Endothelial cell of umbilical vein (primary cell): Measurements from ENCODE around the gene MPPE1. TPM values are rescaled to one million over a fixed set of nuclear protein-coding genes. Genes with fewer than 3 reads are reported as not detected.

Source experiments
- BruUV-seq: library from RNA; stranded (reverse); fragments of 400-500 nt; replicated peaks from 2 replicates; lab custom pipeline; 2021; lab: Mats Ljungman, UMichigan
- CTCF ChIA-PET: fragments of 300-600, 350-600 bp; sonication (Branson Sonifier 250); formaldehyde crosslinking; loops from one replicate; lab custom pipeline; 2021; ENCODE audit warnings: antibody characterized with exemption, inconsistent platforms; lab: Charles Lee
- POLR2A ChIA-PET: fragments of 300-600, 350-600 bp; sonication (Branson Sonifier 250); formaldehyde crosslinking; loops from one replicate; lab custom pipeline; 2021; ENCODE audit warnings: antibody characterized with exemption, inconsistent platforms; lab: Charles Lee
- DNase-seq: peaks from one replicate; pipeline ENCODE4 v3.0.0-alpha.2; 2011; ENCODE audit warnings: low read depth, low spot score
- FAIRE-seq: peaks from 2 replicates; lab custom pipeline; 2011; peaks lifted over from hg19 to GRCh38; lab: Jason Lieb, UNC
- H2AFZ ChIP-seq: 2 replicates; pipeline ENCODE4 v1.6.0; 2012; ENCODE audit warnings: low read depth, low read length, control low read depth, inconsistent platforms
- H3K27ac ChIP-seq: 2 replicates; pipeline ENCODE4 v1.5.1; 2011; ENCODE audit warnings: low read depth, mild to moderate bottlenecking, control low read depth, low read length, moderate library complexity; ENCODE audit not compliant: insufficient read depth
- H3K27me3 ChIP-seq, 2 experiments: 2 replicates each; pipeline versions ENCODE4 v1.6.0 to v1.6.1; 2011; ENCODE audit warnings: low read length in 2 of 2, mixed read lengths in 1 of 2; ENCODE audit not compliant: control insufficient read depth in 2 of 2, insufficient read depth in 2 of 2
- H3K36me3 ChIP-seq, 2 experiments: 2 replicates in 1 of 2; 3 replicates in 1 of 2; pipeline ENCODE4 v1.5.1; 2011; ENCODE audit warnings: low read length in 2 of 2, mild to moderate bottlenecking in 1 of 2, moderate library complexity in 1 of 2; ENCODE audit not compliant: control insufficient read depth in 2 of 2, insufficient read depth in 2 of 2; ENCODE audit errors: extremely low read depth in 1 of 2
- H3K4me1 ChIP-seq: 3 replicates; pipeline ENCODE4 v1.5.1; 2011; ENCODE audit warnings: mild to moderate bottlenecking, low read length; ENCODE audit not compliant: control insufficient read depth, insufficient read depth; ENCODE audit errors: extremely low read depth
- H3K4me2 ChIP-seq: 2 replicates; pipeline ENCODE4 v1.6.1; 2011; ENCODE audit warnings: low read length, control low read depth, mixed read lengths; ENCODE audit not compliant: insufficient read depth
- H3K4me3 ChIP-seq, 3 experiments: fragments of 200-600 bp in 1 of 3; sonication (generic), shearing (Covaris generic) in 1 of 3; replicated peaks in 1 of 3; 2 replicates each; pipeline ENCODE4 v1.5.1; 2011 to 2016; ENCODE audit warnings: control low read depth in 3 of 3, low read length in 3 of 3, mild to moderate bottlenecking in 2 of 3, inconsistent platforms in 1 of 3, low read depth in 1 of 3, moderate library complexity in 1 of 3; ENCODE audit not compliant: insufficient read depth in 1 of 3
- H3K79me2 ChIP-seq: 2 replicates; pipeline ENCODE4 v1.6.0; 2012; ENCODE audit warnings: low read length, inconsistent platforms; ENCODE audit not compliant: control insufficient read depth, insufficient read depth
- H3K9ac ChIP-seq: replicated peaks from 2 replicates; pipeline ENCODE3; 2011; ENCODE audit warnings: low read length, control low read depth; ENCODE audit not compliant: insufficient read depth; ENCODE audit errors: extremely low read depth
- H3K9me1 ChIP-seq: replicated peaks from 3 replicates; pipeline ENCODE4 v1.6.0; 2011; ENCODE audit warnings: mild to moderate bottlenecking, low read length; ENCODE audit not compliant: control insufficient read depth, insufficient read depth; ENCODE audit errors: extremely low read depth
- H3K9me3 ChIP-seq: replicated peaks from 2 replicates; pipeline ENCODE4 v1.5.1; 2012; ENCODE audit warnings: low read length, inconsistent platforms; ENCODE audit not compliant: control insufficient read depth, insufficient read depth
- H4K20me1 ChIP-seq: replicated peaks from 2 replicates; pipeline ENCODE3; 2011; ENCODE audit warnings: mild to moderate bottlenecking, low read length; ENCODE audit not compliant: control insufficient read depth, insufficient read depth; ENCODE audit errors: extremely low read depth
- EZH2 ChIP-seq: IDR thresholded peaks from 2 replicates; pipeline ENCODE4 v1.6.1; 2012; ENCODE audit warnings: borderline replicate concordance, low read depth, mild to moderate bottlenecking, moderate library complexity, low read length, inconsistent platforms; ENCODE audit not compliant: severe bottlenecking
- FOS ChIP-seq: IDR thresholded peaks from 2 replicates; pipeline ENCODE4 v1.6.1; 2011; ENCODE audit warnings: mild to moderate bottlenecking, low read length, moderate library complexity, borderline replicate concordance; ENCODE audit not compliant: insufficient read depth
- GATA2 ChIP-seq: IDR thresholded peaks from 2 replicates; pipeline ENCODE4 v1.7.0; 2011; ENCODE audit warnings: low read depth, mild to moderate bottlenecking, moderate library complexity, mixed read lengths, low read length; ENCODE audit not compliant: insufficient read length, insufficient read depth
- MYC ChIP-seq: IDR thresholded peaks from one replicate; pipeline ENCODE4 v1.6.1; 2011; ENCODE audit warnings: mild to moderate bottlenecking, low read depth, low read length
- POLR2A ChIP-seq: IDR thresholded peaks from 2 replicates; pipeline ENCODE4 v1.6.1; 2012; ENCODE audit warnings: low read depth, mild to moderate bottlenecking, control low read depth, low read length
- POLR2AphosphoS5 ChIP-seq: IDR thresholded peaks from 2 replicates; pipeline ENCODE4 v1.6.1; 2012; ENCODE audit warnings: low read depth, mild to moderate bottlenecking, control low read depth, low read length, moderate library complexity; ENCODE audit not compliant: insufficient read depth
- dilution Hi-C: fragments of 300-500 bp; cut with MboI; formaldehyde crosslinking; loops from one replicate; pipeline ENCODE4 v1.15.0; 2019; ENCODE audit warnings: low sequenced_read_pairs; ENCODE audit not compliant: extremely low pct_ligation_motif_present
- intact Hi-C: fragments of 100-400 bp; cut with micrococcal nuclease; formaldehyde crosslinking; loops from one replicate; pipeline ENCODE4 v1.10.0; 2022
- polyA plus RNA-seq, 4 experiments: library from polyadenylated mRNA; depleted of rRNA in 3 of 4; stranded (reverse) in 3 of 4; unstranded in 1 of 4; fragments of >200 nt; gene quantifications; 2 replicates each; pipeline versions ENCODE4 v1.2.1 to v1.2.3, GENCODE V29; 2011 to 2012; ENCODE audit warnings: missing spikeins in 1 of 4
- total RNA-seq: library from RNA; stranded (reverse); gene quantifications from 2 replicates; pipeline ENCODE4 v1.2.3, GENCODE V29; 2021
- TF ChIP-seq, protein P1 (sequence below): IDR thresholded peaks from 2 replicates; pipeline ENCODE4 v1.6.1; 2011; ENCODE audit not compliant: insufficient read depth, insufficient read length
- TF ChIP-seq, protein P2 (sequence below), 2 donors: IDR thresholded peaks; 1 replicate in 1 of 2; 2 replicates in 1 of 2; pipeline ENCODE4 v1.5.1; 2011; ENCODE audit warnings: low read length in 2 of 2, mild to moderate bottlenecking in 2 of 2, moderate library complexity in 2 of 2, control low read depth in 1 of 2, inconsistent platforms in 1 of 2, low read depth in 1 of 2; ENCODE audit not compliant: insufficient read depth in 1 of 2; ENCODE audit errors: extremely low read depth in 1 of 2

MPPE1 gene
- total and polyA plus RNA-seq, 2 donors (not counting 3 experiments of a cell fraction or from before 2014, with no cell fraction given): 13.4 to 30.6 TPM

DNA sequence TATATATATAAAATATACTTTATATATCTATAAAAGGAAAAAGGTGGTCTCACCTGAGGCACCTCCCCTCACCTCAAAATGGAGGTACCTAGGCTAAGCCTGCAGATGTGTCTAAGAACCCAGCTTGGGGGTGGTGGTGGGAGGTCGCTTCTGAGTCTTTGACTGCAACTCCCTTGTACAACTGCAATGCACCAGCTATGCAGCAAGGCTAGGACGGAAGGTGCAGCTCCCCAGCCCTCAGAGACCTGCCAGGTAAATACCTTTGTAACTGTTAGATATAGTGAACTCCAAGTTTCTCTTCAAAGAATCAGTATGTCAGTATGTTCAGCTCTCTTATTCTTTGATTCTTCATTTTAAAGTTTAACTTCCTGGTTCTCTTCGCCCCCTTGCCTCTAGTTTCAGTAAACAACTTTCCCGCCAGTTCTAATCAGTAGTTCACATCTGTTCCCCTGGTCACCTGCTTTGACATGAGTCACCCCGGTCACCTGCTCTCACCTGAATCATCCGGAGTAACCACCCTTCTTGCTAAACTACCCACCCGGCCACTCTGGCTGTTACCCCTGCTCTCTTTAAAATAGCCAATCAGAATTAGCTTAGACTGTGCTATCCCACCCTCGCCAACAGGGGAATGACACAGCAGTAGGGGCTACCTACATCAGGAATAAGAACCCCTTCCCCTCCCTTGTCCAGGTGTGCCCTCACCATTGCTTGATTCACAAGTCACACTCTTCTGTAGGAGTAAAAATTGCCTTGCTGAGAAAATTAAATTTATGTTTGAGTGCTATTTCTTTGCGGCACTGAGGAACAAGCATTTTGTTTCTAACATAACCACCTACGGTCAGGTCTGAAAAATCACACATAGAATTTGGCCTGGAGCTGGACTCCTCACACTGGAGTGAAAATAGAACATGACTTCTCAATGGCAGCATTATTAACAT, 48.5 kb upstream of the MPPE1 start:
- Histone ChIP-seq H3K9ac (no peak overlapping the region), H3K4me1 (peaks cover 4% of the 10 kb centered on the region), H3K4me3 (no peak overlapping the region), H3K9me3 (no peaks in the 10 kb centered on the region), H3K4me2 (no peak overlapping the region), H3K79me2 (no peaks in the 10 kb centered on the region), H3K27me3 (no peaks in the 10 kb centered on the region), H2AFZ (no peak overlapping the region), H3K27ac (no peak overlapping the region), H3K9me1 (no peaks in the 10 kb centered on the region), H3K36me3 (no peaks in the 10 kb centered on the region), H4K20me1 (no peaks in the 10 kb centered on the region)
- FAIRE-seq (no peak), DNase-seq (no peak)
- dilution Hi-C loops: no loop called here
- no TSS peak for BruUV-seq
- ChIA-PET POLR2A (no interaction called here), CTCF (interaction anchor here (1.6 to 3.8 kb wide), 2 partner anchors 25 to 38 kb away, joined by 3 to 17 read pairs; partner anchors contain the start of gene IMPA2)
- intact Hi-C loops: no loop called here
- TF ChIP-seq POLR2AphosphoS5: no peak
- no peak for TF ChIP-seq FOS
- no peak for TF ChIP-seq MYC
- TF ChIP-seq, protein P1, sequence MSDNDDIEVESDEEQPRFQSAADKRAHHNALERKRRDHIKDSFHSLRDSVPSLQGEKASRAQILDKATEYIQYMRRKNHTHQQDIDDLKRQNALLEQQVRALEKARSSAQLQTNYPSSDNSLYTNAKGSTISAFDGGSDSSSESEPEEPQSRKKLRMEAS: no peak
- TF ChIP-seq EZH2: no peak
- TF ChIP-seq POLR2A: no peak
- TF ChIP-seq GATA2: no peak
- TF ChIP-seq, protein P2, sequence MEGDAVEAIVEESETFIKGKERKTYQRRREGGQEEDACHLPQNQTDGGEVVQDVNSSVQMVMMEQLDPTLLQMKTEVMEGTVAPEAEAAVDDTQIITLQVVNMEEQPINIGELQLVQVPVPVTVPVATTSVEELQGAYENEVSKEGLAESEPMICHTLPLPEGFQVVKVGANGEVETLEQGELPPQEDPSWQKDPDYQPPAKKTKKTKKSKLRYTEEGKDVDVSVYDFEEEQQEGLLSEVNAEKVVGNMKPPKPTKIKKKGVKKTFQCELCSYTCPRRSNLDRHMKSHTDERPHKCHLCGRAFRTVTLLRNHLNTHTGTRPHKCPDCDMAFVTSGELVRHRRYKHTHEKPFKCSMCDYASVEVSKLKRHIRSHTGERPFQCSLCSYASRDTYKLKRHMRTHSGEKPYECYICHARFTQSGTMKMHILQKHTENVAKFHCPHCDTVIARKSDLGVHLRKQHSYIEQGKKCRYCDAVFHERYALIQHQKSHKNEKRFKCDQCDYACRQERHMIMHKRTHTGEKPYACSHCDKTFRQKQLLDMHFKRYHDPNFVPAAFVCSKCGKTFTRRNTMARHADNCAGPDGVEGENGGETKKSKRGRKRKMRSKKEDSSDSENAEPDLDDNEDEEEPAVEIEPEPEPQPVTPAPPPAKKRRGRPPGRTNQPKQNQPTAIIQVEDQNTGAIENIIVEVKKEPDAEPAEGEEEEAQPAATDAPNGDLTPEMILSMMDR (IDR thresholded peaks at IDR 0.05; ENCODE audit: extremely low read depth in 1 of 2, insufficient read depth in 1 of 2, low read depth in 1 of 2, low read length in 2 of 2): no peak
